OCI-LY3 (cell line): ENCODE data around the gene WDR27.

Source experiments
- CTCF ChIP-seq: fragments of 200-600, 300-600 bp; sonication (generic); IDR thresholded peaks from 2 replicates; pipeline ENCODE4 v1.5.1; 2014; ENCODE audit warnings: antibody characterized with exemption, low read length, low read depth
- EZH2phosphoT487 ChIP-seq: fragments of 200-600 bp; shearing (Covaris generic); IDR thresholded peaks from 2 replicates; pipeline ENCODE4 v1.6.1; 2018; ENCODE audit warnings: antibody characterized with exemption, mixed run types, low read depth

- TF ChIP-seq CTCF (no peak), EZH2phosphoT487 (no peak)
Observed at GRCh38 chr6:169557887-169558286, 143.9 kb downstream of the WDR27 start.
